ENCODE results near the gene TRAF3IP1. TPM values are rescaled to one million over a fixed set of nuclear protein-coding genes. Genes with fewer than 3 reads are reported as not detected.
A peak's percentile ranks its signal among the peaks of the same experiment; 100 is the strongest.

Gene TRAF3IP1
- total and polyA plus RNA-seq, 12 donors = 4.0 to 20.4 (median 10.4) TPM

- TF ChIP-seq, protein P1, sequence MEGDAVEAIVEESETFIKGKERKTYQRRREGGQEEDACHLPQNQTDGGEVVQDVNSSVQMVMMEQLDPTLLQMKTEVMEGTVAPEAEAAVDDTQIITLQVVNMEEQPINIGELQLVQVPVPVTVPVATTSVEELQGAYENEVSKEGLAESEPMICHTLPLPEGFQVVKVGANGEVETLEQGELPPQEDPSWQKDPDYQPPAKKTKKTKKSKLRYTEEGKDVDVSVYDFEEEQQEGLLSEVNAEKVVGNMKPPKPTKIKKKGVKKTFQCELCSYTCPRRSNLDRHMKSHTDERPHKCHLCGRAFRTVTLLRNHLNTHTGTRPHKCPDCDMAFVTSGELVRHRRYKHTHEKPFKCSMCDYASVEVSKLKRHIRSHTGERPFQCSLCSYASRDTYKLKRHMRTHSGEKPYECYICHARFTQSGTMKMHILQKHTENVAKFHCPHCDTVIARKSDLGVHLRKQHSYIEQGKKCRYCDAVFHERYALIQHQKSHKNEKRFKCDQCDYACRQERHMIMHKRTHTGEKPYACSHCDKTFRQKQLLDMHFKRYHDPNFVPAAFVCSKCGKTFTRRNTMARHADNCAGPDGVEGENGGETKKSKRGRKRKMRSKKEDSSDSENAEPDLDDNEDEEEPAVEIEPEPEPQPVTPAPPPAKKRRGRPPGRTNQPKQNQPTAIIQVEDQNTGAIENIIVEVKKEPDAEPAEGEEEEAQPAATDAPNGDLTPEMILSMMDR (IDR thresholded peaks at IDR 0.05) = no peak
- 53 to 73% methylated on average over 8 of the region's 8 CpGs for WGBS, 2 donors
- peak overlapping the region in 5 of 10 donors; percentile 7 to 25 (median 15) for H3K27ac ChIP-seq
- intact Hi-C loops (cut with DNase I) = loop anchor here in 2 of 10 donors (5.0 to 10.0 kb wide), 2 partner anchors 75 to 408 kb away; no protein-coding TSS in a partner anchor
- H3K4me3 ChIP-seq = no peak overlapping the region
- no peaks in the 10 kb centered on the region for H3K9me3 ChIP-seq
- no peak for DNase-seq
- H3K27me3 ChIP-seq = no peaks in the 10 kb centered on the region
- ATAC-seq = peak in 5 of 8 donors; percentile 31 to 68 (median 52)
- peaks cover 0 to 8% (median 0%) of the 10 kb centered on the region in 9 donors for H3K36me3 ChIP-seq
- peaks cover 2 to 50% (median 22%) of the 10 kb centered on the region in 9 donors for H3K4me1 ChIP-seq
These were observed 56.6 kb downstream of the TRAF3IP1 start for GRCh38 chr2:238376884-238377391.

GRCh38 chr2:238378230-238379095 lies 58.1 kb downstream of the TRAF3IP1 start:
- ATAC-seq = peak; percentile 54 to 93 (median 86)
- TF ChIP-seq, protein P1 (IDR thresholded peaks at IDR 0.05) = no peak
- no peak for DNase-seq

GRCh38 chr2:238379096-238379810 lies 58.9 kb downstream of the TRAF3IP1 start:
- DNase-seq = no peak
- peaks cover 2 to 69% (median 22%) of the 10 kb centered on the region in 9 donors for H3K4me1 ChIP-seq
- peak in 7 of 8 donors; percentile 25 to 60 (median 40) for ATAC-seq
- H3K9me3 ChIP-seq = no peaks in the 10 kb centered on the region
- no peak overlapping the region for H3K4me3 ChIP-seq
- H3K27ac ChIP-seq = peak overlapping the region in 9 of 10 donors; percentile 1 to 79 (median 62)
- intact Hi-C loops (cut with DNase I) = loop anchor here in 2 of 10 donors (2.0 to 10.0 kb wide), 3 partner anchors 70 to 406 kb away; no protein-coding TSS in a partner anchor
- no peaks in the 10 kb centered on the region for H3K27me3 ChIP-seq
- H3K36me3 ChIP-seq = peaks cover 0 to 21% (median 3%) of the 10 kb centered on the region in 9 donors
- TF ChIP-seq, protein P1 (IDR thresholded peaks at IDR 0.05) = no peak
- WGBS, 2 donors = 70 to 77% methylated on average over 15 of the region's 15 CpGs

More at GRCh38 chr2:238378230-238379095, 58.1 kb downstream of the TRAF3IP1 start:
- Histone ChIP-seq H3K27me3 (no peaks in the 10 kb centered on the region), H3K9me3 (no peaks in the 10 kb centered on the region), H3K36me3 (peaks cover 0 to 19% (median 3%) of the 10 kb centered on the region in 9 donors), H3K4me1 (peaks cover 2 to 65% (median 22%) of the 10 kb centered on the region in 9 donors), H3K27ac (peak overlapping the region; percentile 1 to 79 (median 62)), H3K4me3 (no peak overlapping the region)
- 81 to 86% methylated on average over 11 of the region's 11 CpGs for WGBS, 2 donors
- intact Hi-C loops (cut with DNase I) = loop anchor here in 2 of 10 donors (2.0 to 10.0 kb wide), 3 partner anchors 70 to 406 kb away; no protein-coding TSS in a partner anchor

- no peak for DNase-seq
- TF ChIP-seq, protein P1 (IDR thresholded peaks at IDR 0.05) = no peak
- peaks cover 2 to 69% (median 22%) of the 10 kb centered on the region in 9 donors for H3K4me1 ChIP-seq
- peak overlapping the region in 1 of 10 donors; percentile 23 for H3K27ac ChIP-seq
- WGBS, 2 donors = 85 to 88% methylated on average over 7 of the region's 7 CpGs
- peaks cover 0 to 21% (median 3%) of the 10 kb centered on the region in 9 donors for H3K36me3 ChIP-seq
- intact Hi-C loops (cut with DNase I) = no loop called here
- H3K27me3 ChIP-seq = no peaks in the 10 kb centered on the region
- ATAC-seq = no peak
- H3K4me3 ChIP-seq = no peak overlapping the region
- H3K9me3 ChIP-seq = no peaks in the 10 kb centered on the region
These were observed 60.0 kb downstream of the TRAF3IP1 start for GRCh38 chr2:238380336-238380735.
